A172 (cell line): ENCODE data around the gene KRTAP5-1. TPM values are rescaled to one million over a fixed set of nuclear protein-coding genes. Genes with fewer than 3 reads are reported as not detected.

Experiments
- DNase-seq: peaks from one replicate; pipeline ENCODE4 v3.0.0-alpha.2; 2015; ENCODE audit warnings: low spot score
- total RNA-seq: library from RNA; depleted of rRNA; stranded (reverse); fragments of >200 nt; shearing (Covaris generic); gene quantifications from 2 replicates; pipeline ENCODE4 v1.2.3, GENCODE V29; 2014

The KRTAP5-1 gene
- total RNA-seq, 1 experiment from 2014 or later, result not detected

DNA sequence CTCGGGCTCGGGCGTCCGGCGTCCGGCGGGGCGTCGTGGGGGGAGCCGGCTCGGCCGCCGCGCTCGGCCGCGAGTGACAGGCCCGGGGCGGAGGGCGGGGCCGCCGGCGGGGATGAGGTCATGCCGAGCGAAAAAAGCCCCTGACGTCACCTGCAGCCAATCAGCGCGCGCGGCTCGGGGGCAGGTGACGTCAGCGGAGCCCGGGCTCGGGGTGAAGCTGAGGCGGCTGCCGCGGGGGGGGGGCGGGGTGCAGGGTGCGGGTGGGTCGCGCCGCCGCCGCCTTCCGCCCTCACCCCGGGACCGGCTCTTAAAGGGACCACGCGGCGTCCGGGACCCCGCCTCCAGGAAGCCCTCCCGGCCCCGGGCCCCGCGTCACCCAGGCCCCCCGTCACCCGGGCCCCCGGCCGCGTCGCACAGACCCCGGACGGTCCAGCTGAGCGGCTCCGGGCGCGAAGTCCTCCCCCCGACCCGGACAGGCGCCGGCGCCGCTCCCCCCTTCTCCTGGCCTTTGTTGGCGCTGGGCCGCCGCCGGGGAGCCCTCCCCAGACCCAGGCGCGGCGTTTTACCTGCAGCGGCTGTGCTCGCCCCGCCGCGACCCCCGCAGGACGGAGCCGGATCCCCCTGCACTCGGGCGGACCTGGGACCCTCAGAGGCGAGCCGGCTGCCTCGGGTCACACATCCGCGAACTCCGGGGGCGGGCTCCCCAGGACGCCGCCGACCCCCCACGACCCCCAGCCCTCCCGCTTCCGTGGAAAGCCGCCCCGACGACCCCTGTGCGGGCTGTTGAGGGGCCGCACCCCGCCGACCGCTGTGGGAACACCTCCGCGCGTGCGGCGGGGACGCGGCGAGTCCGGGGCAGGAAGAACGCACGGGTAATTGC is 12.6 kb downstream of the KRTAP5-1 start, which contains the start of gene DUSP8:
TSS of gene DUSP8 (minus strand) at position 75 of the 880 bp plus-strand sequence. CDS start 6,445 bp downstream, outside the sequence.
- peak; percentile 69 for DNase-seq

DNA sequence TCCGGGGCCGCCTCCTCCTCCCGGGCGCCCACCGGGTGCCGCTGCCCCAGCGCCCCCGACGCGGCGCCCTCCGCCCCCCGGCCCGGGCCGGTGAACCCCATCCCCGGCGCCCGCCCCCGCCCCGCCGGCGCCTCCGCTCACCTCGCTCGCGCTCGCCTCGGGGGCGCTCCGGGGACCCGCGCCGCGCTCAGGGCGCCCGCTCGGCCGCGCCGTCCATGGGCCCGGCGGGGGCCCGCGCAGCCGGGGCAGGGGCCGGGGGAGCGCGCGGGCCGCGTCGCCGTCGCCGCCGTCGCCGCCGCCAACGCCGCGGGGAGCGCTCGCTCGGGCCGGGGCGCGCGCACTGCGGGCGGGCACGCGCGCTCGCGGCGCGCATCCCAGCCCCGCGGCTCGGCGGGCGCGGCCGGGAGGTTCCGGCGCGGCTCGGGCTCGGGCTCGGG is 13.3 kb downstream of the KRTAP5-1 start:
- no peak for DNase-seq

DNA sequence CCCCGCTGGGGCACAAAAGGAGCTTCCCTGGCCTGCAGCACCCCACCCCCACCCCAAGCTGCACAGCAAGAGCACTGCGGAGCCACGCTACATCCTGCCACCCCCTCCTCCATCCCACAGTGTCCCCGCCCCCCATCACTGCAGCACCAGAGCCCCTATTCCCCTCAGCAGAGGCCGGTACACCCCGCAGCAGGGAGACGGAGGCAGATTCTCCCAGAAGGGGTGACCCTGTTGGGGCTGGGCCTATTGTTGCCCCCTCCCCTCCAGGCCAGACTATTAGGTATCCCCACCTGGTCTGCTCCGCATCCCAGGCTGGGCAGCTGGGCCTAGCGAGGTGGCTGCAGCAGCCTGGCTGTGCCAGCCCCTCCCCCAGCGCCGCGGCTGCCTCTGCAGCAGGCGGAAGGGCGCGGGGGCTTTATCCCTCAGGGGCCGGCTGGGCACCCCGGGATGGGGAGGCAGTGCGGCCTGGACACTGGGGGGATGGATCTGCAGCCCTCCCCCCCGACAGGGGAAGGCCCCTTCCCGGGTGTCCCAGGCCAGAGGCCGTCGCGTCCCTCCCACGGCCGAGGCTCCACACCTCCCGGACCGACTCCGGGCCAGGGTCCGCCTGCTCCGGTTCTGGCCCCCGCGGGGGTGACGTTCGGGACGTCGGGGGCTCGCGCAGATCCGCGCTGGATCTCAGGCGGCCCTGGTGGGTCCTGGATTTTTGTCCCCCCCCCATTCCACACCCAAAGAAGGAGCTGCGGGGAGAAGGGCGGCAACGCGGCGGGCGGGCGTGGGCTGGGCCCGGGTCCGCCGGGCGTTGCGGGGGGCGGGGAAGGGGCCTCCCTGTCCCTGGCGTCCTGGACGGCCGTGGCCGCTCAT is 14.0 kb downstream of the KRTAP5-1 start:
- no peak for DNase-seq

DNA sequence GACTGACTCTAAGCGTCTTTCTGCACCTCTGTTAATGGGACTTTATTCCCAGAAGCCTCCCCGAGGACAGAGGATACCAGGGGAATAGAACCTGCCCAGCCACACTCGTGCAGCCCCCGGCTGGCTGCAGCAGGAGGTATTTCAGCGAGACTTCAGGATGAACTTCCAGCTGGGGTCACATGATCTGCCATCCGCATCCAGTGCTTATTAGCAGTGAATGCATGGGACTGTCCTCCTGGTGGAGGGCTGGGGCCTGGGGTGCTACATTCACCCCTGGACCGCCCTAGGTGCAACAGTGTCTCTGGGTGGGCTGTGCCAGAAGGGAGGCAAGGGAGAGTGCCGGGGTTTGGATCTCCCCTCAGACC is 14.6 kb downstream of the KRTAP5-1 start:
- no peak for DNase-seq

DNA sequence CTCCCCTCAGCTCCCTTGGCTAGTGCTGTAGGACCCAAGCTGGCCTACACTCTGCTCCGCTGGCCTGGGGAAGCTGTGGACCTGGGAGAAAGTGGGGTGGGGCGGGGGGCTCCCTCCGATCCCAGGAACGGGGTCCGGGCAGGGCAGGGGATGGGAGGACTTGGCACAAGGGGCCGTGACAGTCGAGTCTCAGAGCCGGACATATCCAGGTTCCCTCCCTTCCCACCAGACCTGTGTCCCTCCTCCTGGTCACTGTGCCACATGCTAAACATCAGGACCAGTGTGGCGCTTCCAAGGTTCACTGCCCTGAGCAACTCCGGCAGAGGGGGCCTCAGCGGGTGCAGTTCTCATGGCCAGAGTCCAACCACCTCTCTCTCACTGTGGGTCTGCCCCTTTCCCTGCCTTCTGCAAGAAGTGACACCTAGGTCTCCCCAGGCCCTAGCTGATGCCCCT is 15.1 kb downstream of the KRTAP5-1 start:
- DNase-seq, result no peak

DNA sequence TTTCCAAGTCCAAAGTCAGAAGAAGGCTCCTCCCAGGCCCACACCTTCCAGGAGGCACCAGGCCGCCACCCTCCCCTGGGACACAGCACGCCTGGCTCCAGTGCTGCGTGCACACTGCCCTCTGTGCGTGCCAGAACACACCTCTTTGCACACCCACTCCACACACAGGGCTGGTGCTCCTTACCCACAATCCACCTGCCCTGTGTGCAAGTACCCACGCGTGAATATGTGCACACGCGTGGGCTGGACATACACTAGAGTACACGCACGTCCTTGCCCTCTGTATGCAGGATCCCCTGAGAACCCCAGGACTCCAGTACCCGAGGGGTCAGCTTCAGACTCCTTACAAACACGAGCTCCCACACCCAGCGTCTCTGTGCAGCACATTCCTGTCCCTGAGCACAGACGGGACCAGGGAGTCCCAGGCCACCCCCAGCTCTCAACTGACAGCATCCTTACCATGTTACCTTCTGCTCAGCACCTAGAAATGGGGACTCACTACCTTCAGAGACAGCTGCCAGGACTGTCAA is 15.8 kb downstream of the KRTAP5-1 start:
- DNase-seq, result no peak

DNA sequence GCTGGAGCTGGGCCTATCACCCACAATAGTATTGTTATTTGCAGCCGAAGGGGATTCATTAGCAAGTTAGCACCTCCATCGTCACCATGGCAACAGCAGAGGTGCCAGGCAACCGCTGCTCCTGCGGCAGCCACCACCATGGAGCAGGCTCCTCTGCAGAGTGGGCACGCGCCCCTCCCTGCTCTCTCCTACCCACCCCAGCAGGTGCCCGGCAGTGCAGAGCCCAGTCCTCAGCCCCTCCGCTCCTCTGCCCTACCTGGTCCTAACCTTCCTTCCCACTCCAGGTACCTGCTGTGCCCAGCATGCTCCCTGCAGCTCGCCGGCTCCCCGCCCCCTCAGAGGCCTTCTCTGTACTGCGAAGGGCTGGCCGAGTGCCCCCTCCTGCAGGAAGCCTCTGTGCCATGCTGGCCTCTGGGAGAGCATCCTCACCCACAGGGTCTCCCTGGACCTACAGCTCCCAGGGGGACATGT is 16.6 kb downstream of the KRTAP5-1 start:
- DNase-seq, result no peak

DNA sequence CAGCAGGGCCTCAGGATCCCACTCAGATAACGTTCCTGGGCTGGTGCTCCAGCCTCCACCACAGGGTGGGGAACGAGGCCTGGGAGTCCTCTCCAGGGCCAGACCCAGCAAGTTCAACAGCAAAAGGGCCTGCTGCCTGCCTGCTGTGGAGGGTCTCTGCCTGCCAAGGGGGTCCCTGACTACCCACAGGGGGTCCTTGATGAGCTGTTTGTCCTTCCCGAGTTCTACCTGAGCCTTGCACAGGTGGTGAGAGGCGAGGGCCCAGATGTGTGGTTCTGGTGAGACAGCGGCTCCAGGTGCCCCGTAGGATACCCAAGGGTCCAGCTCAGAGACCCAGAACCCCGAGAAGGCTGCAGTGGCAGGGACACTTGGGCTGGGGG is 17.4 kb downstream of the KRTAP5-1 start:
- no peak for DNase-seq

DNA sequence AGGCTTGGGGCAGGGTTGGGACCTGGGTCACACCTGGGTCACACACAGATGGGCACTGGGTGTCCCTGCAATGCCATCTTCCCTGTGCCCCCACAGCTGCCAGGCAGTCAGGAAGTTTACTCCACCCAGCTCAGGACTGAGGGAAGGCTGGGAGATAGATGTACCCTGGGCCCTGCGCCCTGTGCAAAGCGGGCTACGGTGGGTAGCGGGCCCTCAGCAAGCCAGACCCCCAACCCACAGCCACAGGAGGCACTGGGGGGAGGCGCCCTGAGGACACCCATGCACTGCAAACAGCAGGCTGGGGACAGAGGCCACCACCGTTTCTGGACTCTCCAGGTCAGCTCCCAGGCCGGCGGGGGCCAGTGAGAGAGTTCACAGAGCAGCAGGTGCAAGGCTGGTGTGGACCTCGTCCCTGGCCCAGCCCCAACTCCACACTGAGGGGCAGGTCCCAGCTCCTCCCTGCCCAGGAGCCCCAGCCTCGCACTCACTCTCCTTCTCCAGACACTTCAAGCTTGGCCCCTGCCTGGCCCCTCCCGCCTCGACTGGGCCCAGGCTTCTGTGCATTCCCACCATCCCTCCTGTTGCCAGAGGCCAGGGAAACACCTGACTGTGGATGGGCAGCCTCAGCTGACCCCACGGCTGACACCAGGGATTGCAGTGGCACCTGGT is 17.9 kb downstream of the KRTAP5-1 start:
- no peak for DNase-seq

DNA sequence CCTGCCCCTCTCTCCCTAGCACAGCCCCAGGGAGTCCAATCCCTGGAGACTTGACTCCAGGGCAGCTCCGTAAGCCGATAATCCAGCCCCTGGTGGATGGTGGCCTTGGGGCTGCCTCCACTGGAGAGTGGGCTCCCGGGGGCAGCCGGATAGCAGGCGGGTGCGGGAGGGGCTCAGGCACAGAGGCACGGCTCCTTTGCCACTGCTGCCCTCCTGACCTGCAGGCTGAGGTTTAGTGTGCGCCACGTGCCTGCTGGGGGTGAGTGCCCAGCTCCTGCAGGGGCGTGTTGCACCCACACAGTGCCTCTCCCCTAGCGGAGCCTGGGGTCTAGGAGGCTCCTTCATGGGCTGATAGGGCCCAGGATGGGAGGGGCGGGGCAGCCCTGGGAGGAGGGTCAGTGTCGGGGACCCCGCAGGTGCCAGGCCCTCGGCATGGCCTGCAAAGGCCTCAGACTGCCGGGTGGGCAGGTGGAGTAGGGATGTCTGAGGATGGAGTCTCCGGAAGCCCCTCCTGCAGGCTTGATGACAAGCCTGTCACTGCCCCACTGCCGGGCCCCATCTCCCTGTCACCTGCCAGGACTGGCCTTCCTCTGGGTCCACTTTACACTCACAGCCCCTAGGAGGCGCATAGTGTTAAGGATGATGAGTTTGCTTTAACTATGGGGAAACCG is 18.6 kb downstream of the KRTAP5-1 start:
- DNase-seq, result no peak

DNA sequence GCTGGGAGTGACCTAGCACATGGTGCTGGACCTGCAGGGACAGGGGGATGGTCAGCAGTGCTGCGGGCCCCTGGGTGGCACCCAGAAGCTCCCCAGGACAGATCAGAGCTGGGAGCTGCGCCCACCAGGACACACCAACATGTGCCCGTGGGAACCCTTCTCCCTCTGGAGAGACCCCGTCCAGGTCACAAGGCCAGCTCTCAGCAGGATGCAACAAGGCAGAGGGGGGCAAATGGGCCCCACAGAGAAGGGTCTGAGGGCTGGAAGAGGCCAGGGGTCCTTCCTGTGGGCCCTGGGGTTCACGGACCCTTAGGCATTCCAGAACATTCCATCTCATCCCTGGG is 19.2 kb downstream of the KRTAP5-1 start:
- DNase-seq, result no peak

DNA sequence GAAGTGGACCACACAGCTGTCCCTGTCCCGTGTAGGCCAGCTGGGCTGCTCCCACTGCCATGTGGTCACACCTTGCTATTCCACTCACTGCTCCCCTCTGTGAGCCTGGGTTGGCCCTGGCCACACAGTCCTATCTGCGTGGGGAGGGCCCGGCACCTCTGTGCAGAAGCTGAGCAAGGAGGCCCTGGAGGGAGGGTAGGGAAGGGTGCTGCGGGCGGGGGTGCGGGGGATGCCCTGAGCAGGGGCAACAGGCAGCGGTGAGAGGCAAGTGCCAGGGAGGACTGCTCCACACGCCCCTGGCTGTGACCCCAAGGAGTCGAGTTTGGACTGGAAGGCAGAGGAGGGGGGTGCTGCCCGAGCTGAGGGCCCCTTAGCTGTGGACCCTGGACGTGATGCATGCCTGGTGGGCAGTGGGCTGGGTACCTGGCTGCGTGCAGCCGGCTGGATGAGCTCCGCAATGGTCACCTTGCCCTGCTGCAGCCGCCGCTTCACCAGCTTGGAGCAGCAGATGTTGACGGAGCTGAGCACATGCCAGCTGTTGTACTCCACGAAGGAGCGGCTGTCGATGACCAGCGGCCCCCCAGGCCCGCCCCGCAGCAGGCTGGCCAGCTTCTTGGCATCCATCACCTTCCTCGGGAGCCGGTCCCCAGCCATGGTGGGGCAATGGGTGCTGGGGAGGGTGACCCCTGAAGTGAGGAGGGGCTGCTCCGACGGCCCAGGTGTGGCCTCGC is 19.7 kb downstream of the KRTAP5-1 start:
- no peak for DNase-seq

DNA sequence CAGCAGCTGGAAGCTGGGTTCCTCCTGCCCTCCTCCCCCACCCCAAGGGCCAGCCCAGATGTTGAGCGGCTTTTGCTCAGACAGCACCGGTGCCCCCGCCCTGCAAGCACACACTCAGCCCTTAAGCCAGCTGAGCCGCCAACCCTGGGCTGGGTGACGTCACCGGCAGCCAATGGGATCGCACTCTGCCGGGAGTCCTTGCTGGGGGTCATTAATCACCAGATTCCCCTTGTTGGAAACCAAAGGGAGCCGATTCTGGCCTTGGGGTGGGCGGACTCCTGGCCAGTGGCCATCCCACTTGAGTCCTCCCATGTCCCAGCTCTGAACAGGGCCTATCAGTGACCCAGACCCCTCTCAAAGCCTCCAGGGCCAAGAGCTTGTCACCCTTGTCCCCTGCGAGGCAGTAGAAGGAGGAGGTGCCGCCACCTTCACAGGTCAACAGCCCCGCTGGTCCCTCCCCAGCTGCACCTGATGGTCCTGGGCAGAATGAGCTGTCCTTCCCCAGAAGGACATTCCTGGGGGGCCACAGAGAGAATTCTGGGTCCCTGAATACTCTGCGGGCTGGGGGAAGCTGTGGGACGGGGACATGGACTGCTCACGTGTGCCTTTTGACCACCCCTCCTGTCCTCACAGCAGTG is 20.4 kb downstream of the KRTAP5-1 start:
- DNase-seq, result peak; percentile 90

DNA sequence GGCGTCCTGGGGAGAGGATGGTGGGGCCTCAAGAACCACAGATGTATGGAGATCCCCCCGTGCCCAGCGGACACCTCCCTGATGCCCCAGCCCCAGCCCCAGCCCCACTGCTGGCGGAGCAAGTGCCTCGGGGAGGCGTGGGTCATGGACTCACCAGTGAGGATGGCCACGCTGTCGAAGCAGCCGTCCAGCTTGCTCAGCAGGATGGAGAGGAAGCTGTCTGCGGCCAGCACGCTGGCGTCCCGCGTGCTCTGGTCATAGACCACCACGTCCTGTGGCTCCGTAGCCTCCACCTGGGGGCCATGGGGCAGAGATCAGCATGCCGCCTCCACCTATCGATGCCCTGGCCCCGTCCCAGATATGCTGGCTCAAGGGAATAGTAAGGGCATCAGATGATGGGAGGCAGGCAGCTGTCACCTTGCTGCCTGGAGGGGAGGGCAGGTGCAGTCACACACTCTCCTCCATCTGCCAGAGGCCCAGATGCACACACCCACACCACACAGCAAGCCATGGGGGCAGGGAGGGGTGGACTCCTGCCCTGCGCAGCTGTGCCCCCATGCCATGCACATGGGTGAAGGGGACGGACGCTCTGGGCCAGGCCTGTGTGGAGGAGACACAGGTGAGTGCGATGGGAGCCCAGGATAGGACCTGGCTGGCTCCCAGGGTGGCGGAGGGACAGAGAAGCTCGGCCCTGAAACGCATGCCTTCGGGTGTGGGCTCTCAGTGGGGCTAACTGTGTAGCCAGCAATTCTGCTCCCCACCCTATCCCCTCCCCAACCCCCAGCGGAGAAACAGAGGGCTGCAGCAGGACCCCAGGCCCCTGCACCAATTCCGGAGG is 21.2 kb downstream of the KRTAP5-1 start:
- no peak for DNase-seq

DNA sequence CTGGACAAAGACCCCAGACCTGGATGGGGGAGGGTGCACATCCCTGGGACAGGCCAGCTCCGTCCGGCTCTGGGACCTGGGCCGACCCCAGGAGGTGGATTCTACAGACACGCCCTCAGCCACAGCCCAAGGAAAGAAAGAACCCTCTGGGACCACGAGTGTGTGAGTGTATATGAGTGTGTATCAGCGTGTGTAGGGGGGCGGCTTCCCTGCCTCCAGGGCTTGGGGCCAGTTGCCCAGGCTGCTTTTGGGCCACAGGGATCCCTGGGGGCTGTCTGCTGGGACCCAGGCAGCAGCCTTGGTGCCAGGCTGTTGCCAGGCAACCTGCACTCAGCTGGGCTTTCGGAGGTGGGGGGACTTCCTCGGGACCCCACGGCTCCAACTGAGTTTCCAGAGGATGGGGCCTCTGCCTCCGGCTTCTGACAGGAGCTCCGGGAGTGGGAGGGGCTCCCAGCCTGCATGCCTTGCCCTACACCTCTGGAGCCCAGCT is 21.9 kb downstream of the KRTAP5-1 start:
- no peak for DNase-seq

DNA sequence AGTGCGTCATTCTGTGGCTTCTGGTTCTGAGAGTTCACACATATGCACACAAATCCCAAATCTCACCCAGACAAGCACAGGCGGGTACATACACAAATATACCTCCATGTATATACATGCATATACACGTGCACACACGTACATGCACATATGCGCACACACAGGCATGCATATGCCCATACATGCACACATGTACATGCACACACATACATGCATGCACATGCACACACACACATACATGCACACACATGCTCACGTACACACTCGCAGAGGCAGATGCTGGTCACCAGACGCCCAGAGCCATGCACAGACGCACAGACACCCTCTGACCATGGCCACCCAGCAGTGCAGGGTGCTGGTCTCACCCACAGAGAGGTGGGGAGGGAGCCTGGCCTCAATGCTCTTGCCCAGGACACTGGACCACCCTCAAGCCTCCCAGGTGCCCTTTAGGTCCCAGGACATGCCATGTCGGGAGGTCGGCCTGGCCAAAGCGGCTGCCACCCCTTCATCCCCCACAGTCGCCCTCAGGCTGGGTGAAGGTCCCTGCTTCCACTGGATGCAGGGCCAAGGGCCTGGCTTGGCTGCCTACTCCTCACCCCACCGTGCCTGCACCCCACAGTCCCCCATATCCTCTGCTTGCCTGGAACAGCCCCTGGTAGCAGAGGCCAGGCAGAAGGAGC is 22.5 kb downstream of the KRTAP5-1 start:
- DNase-seq, result no peak

DNA sequence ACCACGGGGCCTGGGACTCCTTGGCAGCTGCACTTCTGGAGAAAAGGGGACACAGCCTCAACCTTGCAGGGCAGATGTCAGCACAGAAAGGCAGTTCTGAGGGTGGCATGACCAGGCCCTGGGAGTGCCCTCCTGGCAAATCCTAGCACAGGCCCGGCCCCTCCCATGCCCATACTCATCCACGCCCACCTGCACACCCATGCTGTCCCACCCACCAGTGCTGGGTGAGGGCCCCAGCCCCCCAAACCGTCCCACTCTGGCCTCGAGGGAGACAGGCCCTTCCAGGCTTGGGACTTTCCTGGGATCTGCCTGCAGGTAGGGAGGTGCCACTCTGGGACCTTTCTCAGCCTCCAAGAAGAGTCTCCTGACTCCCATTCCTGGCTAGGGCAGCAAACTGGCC is 23.1 kb downstream of the KRTAP5-1 start:
- no peak for DNase-seq

DNA sequence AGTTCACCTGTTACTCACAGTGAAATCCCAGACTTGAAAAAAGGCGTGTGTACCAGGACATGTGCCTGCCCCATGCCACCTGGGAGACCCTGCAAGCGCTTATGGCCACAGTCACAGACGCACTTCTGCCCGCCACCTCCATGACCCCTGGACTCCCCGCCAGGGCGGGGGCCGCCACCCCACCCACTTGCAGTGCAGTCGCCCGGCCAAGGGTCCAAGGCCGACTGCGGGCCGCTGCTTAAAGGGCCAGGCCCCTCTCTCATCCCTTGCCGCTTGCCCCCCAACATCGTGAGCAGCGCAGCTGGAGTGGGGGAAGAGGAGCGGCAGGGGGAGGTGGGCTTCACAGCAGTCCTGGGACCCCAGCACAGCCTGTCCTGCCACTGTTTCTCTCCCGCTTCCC is 23.8 kb downstream of the KRTAP5-1 start:
- DNase-seq, result no peak
